ENCODE data around the gene SORCS1.

Gene SORCS1

GRCh38 chr10:106898446-106898845, 266.1 kb downstream of the SORCS1 start:
- DNase-seq (ENCODE audit: low read depth) = no peak

DNA sequence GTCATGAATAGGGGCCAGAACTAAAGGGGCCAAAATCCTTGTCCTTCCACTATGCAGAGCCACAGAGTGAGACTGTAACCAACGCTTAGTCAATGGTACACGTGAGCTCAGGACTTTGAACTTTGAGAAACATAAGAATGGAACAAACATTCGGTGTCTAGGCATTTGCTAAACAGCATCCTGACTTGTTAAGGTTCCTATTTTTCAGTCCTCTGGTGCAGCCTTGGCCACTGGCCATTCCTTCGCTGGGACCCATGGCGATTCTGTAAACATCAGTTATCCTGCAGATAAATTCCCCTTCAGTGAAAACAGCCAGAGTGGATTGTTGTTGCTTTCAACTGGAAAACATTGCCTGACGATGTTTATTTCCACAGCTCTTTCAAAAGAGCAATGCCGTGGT, 266.8 kb downstream of the SORCS1 start:
- DNase-seq (ENCODE audit: low read depth) = no peak

GRCh38 chr10:106894692-106895091, 269.8 kb downstream of the SORCS1 start:
- no peak for DNase-seq (ENCODE audit: low read depth)

DNA sequence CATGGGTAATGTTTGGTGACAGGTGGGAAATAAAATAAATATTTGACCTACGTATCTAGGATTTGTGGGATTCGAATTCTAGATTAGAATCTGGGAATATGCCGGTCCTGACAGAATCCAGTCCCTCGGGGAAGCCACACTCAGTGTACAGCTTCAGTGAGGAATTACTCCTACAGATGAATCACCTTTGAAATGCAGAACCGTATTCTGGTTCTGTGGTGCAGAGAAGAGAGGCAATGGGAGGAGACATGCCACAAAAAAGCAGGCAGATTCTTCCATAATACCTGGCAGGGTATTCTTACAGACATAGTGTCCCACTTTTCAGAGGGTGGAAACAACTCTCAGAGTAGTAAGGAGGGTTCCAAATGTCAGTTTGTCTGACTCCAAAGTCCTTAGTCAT, 286.9 kb downstream of the SORCS1 start:
- DNase-seq (ENCODE audit: low read depth) = no peak

- DNase-seq (ENCODE audit: low read depth) = no peak
Measured at GRCh38 chr10:106874604-106874889, 290.0 kb downstream of the SORCS1 start.

DNA sequence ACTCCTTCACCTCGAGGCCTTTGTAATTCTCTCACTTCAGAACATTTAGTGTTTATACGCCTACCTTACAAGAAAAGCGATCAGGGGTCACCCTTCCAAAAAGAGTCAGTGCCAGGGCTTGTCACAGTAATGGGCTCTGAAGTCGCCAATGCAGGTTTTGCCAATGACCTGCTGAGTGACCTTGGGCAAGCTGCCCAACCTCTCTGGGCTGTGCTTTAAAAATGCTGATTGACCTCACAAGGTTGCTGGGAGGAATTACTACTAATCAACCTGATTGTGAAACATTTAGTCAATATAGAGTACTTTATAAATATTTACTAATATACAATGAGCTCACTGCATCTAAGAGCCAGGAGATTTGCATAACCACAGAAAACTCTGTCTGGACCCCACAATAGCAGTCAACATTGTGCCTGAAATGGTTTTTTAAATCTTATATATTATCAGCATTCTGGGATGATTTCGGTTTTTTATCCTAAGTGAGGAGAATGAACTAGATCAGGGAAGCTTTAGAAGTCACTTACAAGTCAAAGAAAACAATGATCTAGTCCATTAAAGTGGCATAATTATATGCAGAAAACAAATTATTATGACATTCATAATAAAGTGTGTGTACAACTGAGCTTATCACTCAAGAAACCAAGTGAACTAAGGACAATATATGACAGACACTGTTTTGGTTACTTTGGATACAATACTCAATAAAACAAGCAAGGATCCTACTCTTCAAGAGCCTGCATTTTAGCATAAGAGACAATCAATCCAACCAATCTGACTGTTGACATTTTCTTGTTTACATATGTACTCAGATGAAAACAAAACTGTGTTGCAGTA, 290.5 kb downstream of the SORCS1 start:
- DNase-seq (ENCODE audit: low read depth) = no peak

DNA sequence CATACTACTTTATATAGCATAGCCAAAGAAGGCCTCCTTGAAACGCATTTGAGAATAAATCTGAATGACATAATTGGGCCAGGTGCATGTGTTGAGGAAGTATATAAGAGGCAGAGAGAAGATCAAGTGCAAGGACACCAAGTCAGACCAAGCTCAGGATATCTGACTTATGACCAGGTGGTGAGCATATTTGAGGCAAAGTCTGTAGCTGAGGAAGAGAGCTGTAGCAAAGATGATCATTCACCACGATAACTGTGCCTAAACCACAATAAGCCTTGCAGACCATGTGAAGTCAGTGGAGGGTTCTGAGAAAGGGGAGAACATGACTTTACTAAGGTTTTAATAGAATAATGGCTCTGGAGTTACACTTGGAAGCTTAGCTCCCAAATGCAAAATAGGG, 292.3 kb downstream of the SORCS1 start:
- no peak for DNase-seq (ENCODE audit: low read depth)

GRCh38 chr10:106866244-106866845, 298.2 kb downstream of the SORCS1 start:
- DNase-seq (ENCODE audit: low read depth) = no peak

DNA sequence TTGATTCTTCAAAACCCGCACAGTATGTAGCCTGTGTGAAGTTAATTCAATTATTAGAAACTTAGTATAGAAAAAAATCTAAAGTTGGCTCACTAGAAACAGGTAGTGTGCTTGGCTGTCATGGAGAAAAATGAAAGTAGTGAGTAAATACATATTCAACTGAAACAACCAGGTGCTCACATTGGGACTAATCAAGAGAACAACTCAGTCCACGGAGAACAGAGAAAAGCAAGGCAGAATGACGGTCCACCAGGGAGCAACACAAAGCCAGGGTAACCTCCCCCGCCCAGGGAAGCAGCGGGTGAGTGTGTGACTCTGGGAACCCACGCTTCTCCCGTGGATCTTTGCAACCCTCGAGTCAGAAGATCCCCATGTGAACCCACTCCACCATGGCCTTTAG, 300.5 kb downstream of the SORCS1 start:
- DNase-seq (ENCODE audit: low read depth) = no peak

DNA sequence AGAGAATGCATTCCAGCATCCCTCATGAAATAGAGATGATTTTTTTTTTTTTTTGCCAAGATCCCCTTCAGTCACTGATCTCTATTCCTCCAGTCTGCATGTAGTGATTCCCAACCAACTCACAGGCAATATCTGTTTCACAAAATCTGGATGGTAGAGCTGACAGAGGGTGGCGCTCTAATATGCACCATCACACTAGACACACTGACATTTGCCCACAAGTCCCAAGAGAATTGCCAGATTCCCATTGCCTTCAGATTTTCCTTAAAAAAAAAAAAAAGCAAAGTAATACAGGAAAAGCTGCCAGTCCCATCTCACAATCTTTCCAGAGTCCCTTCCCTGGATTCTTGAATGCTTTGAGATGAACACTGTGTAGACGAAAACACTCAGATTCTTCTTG, 301.0 kb downstream of the SORCS1 start:
- DNase-seq (ENCODE audit: low read depth) = no peak

DNA sequence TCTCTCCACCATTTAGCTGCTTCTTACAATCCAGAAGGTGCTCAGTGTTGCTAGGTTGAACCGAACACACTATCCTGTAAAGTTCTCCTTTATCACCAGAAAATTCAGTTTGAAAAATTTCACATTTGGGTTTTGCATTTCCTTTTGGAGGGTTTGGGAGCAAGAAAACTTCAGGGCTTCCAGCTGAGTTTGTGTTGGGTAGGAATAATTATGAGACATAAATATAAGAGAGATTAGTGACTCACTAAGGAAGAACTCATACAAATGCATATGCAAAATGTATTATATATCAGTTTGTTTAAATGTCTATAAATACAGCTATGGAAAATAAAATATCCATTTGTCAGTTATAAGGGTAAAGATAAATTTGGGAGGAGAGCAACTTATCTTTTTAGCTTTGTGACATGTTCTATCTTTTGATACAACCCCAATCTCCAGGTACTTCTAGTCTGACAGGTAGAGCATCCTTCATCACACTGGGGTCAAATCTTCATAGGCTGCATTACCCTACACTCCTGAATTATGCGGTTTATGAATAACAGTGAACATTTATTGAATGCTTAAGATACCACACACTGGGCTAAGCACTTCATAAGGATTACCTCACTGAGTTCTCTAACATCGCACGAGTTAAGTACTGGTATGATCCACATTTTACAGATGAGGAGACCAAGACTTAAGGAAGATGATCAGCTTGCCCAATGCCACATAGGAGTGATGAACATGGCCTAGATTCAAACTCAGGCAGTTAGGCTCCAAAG, 304.4 kb downstream of the SORCS1 start:
- no peak for DNase-seq (ENCODE audit: low read depth)

DNA sequence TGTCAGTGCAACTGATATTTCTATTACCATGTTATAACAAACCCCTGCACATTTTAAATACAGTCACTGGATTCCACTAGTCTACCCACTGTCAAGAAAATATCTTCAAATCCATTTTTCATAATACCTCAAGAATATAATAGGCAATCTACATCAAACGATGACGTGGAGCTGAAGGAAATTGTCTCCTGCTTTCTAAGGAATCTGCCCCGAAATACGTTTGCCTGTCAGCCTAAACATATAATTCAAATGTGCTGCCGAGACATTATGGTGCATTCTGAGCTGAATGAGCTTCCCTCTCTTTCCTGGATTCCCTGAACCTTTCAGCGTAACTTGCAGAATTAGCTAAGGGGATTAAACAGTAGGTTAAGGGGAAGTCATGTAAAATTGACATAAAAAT, 306.8 kb downstream of the SORCS1 start:
- no peak for DNase-seq (ENCODE audit: low read depth)

GRCh38 chr10:106857213-106857612, 307.3 kb downstream of the SORCS1 start:
- DNase-seq (ENCODE audit: low read depth) = no peak

DNA sequence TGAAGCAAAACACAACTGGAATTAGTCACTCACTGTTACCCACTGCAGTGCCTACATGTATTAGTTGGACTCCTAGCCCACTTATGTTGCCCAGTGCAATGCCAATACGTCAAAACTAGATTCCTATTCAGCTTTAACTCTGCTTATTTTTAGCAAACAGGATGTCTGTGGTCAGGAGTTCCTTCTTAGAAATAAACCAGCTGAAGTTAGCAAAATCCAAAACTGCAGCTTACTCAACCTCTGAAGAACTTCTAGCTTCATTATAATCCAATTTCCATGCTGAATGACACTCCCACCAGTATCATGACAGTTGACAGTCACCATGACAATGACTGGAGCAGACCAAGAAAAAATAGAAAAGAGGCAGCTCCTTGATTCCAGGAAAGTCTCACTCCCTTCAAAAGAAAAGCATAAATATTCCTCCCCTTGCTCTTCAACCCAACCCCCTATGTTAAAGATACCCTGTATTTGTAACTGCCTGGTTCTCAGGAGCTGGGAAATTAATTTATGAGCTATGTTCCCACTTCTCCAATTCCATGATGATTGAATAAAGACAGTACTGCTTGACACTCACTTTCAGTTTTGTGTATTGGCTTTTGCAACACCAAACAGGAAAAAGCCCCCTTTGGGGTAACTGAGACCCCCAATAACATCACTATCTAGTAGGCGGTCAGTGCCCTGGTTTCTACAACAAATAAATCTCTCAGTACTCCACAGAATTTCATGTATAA, 327.4 kb downstream of the SORCS1 start:
- DNase-seq (ENCODE audit: low read depth) = no peak

GRCh38 chr10:106832846-106833245, 331.7 kb downstream of the SORCS1 start:
- DNase-seq (ENCODE audit: low read depth) = no peak

DNA sequence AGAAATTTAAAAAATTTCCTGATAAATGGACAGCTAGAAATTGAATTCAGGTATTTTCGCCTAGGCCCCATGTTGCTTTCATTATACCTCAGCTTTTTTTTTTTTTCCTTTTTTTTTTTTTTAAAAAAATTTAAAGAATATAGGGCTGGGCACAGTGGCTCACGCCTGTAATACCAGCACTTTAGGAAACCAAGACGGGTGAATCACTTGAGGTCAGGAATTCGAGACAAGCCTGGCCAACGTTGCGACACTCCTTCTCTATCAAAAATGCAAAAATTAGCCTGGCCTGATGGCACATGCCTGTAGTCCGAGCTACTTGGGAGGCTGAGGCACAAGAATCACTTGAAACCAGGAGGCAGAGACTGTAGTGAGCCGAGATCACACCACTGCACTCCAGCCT, 334.0 kb downstream of the SORCS1 start:
- DNase-seq (ENCODE audit: low read depth) = no peak

DNA sequence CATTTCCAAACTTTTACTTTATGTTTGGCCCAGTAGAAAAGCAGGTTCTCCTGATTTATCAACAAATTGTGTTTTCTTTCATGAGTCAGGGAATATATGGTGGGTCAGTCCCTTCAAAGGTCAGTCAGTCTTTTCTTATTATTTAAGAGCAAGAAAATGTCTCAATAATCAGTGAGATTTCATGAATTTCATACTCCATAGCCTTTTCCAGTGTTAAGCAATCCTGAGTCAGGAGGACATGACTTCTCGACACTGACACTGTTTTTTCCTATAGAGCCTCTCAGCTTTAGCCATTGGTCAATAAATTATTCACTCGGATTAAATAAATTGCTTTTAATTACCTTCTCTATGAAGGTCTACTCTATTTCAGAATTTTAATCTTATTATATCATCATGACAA, 334.5 kb downstream of the SORCS1 start:
- no peak for DNase-seq (ENCODE audit: low read depth)

GRCh38 chr10:106826716-106827115, 337.8 kb downstream of the SORCS1 start:
- no peak for DNase-seq (ENCODE audit: low read depth)

- DNase-seq (ENCODE audit: low read depth) = no peak
Measured at GRCh38 chr10:106825576-106826364, 338.7 kb downstream of the SORCS1 start.

DNA sequence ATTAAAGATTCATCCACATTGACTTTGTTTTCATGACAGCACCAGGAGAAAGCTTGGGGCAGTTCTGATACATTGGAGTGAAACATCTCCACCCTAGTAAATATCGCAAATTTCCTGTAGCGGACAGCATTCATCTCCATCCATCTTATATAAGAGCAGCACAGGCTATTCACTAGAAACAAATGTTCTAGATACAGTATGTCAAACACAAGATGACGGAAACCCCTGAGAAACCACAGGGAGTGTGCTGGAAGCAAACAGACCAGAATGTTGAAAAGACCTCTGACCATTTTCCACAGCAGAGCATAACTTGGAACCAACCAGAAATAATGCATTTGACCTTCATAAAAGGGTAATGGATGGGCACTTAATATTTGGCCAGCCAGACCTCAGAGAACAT, 343.9 kb downstream of the SORCS1 start:
- DNase-seq (ENCODE audit: low read depth) = no peak

DNA sequence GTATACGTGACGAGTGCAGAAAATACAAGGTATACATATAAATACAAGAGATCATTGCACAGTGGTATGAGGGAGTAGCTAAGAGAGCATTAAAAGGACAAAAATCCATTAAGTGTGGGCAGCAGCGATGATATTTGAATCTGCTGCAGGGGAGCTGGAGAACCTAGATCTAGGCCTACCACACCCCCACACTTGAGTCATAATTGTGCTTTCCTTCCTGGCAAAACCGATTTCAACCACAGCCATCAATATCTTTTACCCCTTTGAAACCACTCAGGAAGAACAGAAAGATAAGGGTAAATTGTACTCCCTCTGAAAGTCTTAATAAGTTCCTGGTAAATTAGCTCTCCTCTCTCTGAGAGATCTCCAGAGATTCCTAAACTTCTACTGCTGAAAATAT, 345.0 kb downstream of the SORCS1 start:
- no peak for DNase-seq (ENCODE audit: low read depth)
